GM19035 (cell line): Measurements from ENCODE around the gene CYP1A2.
"Not testable (repeated sequence)": the region's sequence is repeated elsewhere in the genome, so short reads cannot be mapped to it uniquely, and the experiment has no call there.

Source experiments
- ATAC-seq: cut with Tn5 transposase; IDR thresholded peaks from one replicate; pipeline ENCODE4 v1.9.1; 2021; ENCODE audit not compliant: unreplicated experiment

CYP1A2 gene

GRCh38 chr15:74733269-74733668 lies 15.4 kb upstream of the CYP1A2 start:
- ATAC-seq: no peak

GRCh38 chr15:74735305-74735704 lies 13.3 kb upstream of the CYP1A2 start:
- no peak for ATAC-seq

DNA sequence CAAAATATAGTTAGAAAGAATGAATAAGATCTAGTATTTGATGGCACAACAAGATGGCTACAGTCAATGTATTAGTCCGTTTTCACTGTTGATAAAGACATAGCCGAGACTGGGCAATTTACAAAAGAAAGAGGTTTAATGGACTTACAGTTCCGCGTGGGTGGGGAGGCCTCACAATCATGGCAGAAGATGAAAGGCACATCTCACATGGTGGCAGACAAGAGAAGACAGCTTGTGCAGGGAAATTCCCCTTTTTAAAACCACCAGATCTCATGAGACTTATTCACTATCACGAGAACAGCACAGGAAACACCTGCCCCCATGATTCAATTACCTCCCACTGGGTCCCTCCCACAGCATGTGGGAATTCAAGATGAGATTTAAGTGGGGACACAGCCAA lies 10.4 kb upstream of the CYP1A2 start:
- not testable (repeated sequence) for ATAC-seq

DNA sequence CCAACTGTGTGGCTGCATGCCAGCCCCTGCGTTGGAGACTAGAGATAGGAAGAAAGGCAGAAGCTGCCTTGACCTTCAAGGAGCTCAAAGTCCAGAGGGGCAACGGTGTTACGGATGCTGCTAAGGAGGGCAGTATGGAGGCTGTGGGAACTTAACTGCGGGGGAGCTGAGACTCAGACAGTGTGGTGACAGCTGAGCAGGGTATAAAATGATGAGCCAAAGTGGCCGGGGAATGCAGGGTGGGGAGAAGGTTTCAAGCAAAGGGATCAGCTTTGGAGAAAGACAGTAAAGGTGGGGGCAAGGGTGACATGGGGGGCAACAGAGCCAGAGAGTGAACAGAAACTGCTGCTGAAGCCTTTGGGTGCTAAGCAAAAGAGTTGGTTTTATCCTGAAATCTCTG lies 6.2 kb upstream of the CYP1A2 start:
- no peak for ATAC-seq

- ATAC-seq: no peak
These were observed 2.3 kb upstream of the CYP1A2 start for GRCh38 chr15:74746389-74746788.

DNA sequence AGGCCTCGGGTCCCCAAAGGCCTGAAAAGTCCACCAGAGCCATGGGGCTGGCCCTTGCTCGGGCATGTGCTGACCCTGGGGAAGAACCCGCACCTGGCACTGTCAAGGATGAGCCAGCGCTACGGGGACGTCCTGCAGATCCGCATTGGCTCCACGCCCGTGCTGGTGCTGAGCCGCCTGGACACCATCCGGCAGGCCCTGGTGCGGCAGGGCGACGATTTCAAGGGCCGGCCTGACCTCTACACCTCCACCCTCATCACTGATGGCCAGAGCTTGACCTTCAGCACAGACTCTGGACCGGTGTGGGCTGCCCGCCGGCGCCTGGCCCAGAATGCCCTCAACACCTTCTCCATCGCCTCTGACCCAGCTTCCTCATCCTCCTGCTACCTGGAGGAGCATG lies 1.2 kb downstream of the CYP1A2 start:
- no peak for ATAC-seq

- ATAC-seq: no peak
These were observed 2.1 kb downstream of the CYP1A2 start for GRCh38 chr15:74750751-74751150.

- no peak for ATAC-seq
These were observed 3.4 kb downstream of the CYP1A2 start for GRCh38 chr15:74752011-74752410.

- no peak for ATAC-seq
These were observed 3.9 kb downstream of the CYP1A2 start for GRCh38 chr15:74752531-74752930.

GRCh38 chr15:74754593-74755215 lies 6.1 kb downstream of the CYP1A2 start:
- no peak for ATAC-seq

DNA sequence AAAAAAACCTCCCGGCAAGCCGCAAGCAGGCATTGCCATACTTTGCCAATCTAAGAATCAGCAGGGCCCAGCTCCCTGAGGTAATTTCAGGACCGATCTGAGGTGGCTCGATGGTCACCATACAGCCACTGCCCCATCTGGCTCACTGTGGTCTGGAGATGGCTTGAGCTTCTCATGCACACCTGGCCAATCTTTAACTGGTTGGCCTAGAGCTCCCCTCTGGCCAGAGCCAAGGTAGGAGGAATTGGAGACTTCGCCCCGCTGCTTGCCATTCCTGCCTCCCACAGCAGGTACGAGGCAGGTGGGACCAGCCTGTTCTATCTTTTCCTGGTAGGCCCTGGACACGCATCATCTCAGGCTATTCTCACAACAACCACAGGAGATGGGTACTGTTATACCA lies 10.1 kb downstream of the CYP1A2 start:
- ATAC-seq: no peak

DNA sequence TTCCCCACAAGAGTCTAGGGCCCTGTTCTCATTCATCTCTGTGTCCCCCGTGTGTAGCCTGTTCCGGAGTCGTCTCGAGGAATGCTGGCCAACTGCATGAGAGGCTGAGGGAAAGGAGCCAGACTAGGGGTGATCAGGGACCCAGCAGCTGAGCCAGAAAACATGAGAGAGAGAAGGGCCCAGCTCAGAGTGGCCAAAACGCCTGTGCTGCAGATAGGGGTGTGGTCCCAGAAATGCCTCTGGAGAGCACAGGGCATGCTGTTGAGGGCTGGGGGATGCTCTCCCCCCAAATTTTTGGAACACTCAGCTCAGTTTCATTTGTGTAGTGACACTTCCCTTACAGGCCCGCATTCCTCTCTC lies 14.1 kb downstream of the CYP1A2 start:
- ATAC-seq: no peak

GRCh38 chr15:74763416-74763815 lies 14.8 kb downstream of the CYP1A2 start:
- no peak for ATAC-seq

DNA sequence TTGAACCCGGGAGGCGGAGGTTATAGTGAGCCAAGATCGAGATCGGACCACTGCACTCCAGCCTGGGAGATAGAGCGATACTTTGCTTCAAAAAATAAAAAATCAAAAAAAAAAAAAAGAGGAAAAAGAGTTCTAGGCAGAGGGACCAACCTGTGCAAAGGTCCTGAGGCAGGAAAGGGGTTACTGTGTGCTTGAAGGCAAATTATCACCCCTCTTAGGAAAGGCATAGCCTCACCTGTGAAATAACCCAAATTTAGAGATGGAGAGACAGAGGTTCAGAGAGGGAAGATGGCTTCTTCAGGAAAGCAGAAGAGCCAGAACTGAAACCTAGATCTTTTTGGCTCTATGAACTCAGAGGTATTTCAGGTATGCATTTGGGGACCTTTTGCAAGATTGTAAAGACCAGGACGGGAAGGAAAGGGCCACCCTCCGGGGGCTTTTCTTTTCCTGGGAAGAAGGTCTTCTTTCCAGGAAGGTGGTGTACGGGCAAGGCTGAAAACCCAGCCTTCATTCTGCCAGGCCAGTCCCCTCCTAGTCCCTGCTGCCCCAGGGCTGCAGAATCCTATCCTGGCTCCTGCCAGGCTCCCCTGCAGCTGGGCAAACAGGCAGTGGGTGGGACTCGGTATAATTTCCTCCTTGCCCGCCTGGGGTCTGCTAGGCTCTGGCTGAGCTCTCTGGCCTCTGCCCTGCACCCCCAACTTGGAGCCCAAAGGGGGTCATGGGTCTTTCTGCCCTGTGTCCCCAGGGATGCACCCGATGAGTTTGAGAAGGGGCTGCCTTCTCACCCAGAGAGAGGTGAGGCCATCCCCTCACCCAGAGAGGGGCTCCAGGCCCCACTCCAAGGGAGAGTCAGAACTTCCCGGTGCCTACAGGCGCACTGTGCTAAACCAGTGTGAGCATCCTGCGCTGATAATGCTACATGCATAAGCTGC lies 18.8 kb downstream of the CYP1A2 start:
- ATAC-seq: no peak

DNA sequence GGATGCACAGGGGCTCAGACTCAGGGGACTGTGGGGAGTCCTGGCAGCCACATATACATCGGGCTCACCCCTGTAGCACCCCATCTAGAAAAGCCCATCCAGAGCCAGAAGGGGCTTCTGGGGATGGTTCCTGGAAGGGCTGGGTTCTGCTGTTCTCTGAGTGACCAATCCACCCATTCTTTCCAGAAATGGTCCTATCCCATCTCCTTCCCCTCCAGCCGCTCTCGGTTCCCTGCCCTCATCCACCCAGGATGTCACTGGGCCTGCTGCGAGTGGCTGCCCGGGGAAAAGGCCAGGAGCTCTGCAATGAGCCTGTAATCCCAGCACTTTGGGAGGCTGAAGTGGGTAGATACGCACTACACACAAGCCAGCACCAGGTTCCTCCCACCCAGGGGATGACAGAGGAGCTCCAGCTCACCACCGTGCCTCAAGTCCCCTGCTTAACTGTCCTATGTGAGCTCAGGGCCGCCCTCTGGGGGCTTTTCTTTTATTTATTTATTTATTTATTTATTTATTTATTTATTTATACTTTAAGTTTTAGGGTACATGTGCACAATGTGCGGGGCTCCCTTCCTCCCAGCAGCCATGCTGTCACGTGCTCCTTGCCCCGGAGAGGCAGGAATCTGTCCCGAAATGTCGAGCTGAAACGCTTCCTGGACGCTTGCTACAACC lies 19.6 kb downstream of the CYP1A2 start:
- no peak for ATAC-seq

- no peak for ATAC-seq
These were observed 20.2 kb downstream of the CYP1A2 start for GRCh38 chr15:74768771-74769342.

DNA sequence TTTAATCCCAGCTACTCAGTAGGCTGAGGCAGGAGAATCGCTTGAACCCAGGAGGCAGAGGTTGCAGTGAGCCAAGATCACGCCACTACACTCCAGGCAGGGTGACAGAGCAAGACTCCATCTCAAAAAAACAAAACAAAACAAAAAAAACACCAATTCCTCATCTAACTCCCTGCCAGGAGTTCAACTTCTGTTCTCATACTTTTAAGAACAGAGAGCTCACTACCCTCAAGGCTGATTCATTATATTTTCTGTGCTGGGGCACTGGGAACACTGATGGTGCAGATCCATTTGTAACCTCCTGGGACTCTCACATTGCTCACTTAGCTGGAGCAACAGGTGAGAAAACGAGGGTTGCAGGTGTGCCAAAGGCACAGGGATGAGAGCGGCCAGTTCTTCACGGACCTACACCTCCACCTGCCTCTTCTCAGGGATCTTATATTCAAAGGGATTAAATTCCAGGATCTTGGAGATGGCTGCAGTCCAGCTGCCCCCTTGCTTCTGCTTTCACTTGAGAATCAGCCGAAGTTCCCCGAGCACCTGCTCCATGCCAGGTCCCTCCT lies 20.9 kb downstream of the CYP1A2 start:
- ATAC-seq: no peak

DNA sequence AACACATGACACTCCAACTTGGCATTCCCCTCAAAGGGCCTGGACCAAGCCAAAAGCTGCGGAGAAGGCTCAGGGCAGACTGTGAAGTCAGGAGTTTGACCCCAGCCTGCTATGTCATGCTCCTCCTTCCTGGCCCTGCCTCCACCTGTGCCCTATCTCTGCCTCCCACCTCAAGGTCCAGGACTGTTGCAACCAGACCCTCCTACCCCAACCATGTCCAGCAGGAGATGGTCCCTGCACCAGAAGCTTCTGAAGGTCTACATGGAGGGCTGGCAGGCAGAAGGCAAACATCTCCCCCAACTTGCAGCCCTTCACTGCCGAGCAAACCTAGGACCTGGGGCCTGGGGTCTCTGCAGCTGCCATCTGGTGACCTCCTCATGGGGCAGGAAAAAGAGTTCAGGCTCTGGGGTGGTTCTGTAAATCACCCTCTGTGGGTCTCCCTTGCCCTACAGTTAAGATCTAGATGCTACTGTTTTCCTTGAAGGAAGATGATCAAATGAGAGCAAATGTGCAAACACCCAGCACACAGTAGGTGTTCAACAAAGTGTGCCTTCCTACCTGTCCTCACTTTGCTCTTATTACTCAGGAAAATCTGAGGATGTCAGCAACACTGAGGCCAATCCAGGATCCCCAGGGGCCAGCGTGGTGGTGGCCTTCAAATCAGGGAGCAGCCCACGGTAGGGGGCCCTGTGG lies 21.7 kb downstream of the CYP1A2 start:
- ATAC-seq: no peak

- no peak for ATAC-seq
These were observed 24.7 kb downstream of the CYP1A2 start for GRCh38 chr15:74773329-74773728.

GRCh38 chr15:74773731-74774252 lies 25.1 kb downstream of the CYP1A2 start:
- ATAC-seq: no peak
